GM12873 (cell line): ENCODE results near the gene ATP8B4.

Source experiments
- TF ChIP-seq, protein P1 (sequence below): IDR thresholded peaks from 2 replicates; pipeline ENCODE4 v1.5.1; 2012; ENCODE audit warnings: low read depth, mild to moderate bottlenecking, moderate library complexity, low read length, control low read depth; ENCODE audit not compliant: insufficient read depth; ENCODE audit errors: missing control alignments

ATP8B4 gene

DNA sequence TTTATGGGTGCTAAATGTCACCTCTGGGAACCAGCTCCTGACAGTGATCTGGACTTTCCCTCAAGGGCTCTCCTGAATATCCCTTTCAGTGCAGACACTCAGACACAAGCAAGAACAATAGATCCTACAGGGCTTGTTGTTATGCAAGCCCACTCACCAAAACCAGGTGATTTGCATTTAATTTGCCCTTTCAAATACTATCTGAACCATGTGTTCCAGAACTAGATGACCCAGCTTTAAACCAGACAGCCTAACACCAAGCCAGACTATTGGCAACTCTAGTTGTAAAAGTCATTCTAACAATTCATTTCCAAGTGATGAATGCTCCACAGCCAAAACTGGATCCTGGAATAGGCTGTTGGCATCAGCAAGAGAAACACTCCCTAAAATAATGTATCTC is 5.6 kb upstream of the ATP8B4 start:
- TF ChIP-seq, protein P1, sequence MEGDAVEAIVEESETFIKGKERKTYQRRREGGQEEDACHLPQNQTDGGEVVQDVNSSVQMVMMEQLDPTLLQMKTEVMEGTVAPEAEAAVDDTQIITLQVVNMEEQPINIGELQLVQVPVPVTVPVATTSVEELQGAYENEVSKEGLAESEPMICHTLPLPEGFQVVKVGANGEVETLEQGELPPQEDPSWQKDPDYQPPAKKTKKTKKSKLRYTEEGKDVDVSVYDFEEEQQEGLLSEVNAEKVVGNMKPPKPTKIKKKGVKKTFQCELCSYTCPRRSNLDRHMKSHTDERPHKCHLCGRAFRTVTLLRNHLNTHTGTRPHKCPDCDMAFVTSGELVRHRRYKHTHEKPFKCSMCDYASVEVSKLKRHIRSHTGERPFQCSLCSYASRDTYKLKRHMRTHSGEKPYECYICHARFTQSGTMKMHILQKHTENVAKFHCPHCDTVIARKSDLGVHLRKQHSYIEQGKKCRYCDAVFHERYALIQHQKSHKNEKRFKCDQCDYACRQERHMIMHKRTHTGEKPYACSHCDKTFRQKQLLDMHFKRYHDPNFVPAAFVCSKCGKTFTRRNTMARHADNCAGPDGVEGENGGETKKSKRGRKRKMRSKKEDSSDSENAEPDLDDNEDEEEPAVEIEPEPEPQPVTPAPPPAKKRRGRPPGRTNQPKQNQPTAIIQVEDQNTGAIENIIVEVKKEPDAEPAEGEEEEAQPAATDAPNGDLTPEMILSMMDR, result no peak

DNA sequence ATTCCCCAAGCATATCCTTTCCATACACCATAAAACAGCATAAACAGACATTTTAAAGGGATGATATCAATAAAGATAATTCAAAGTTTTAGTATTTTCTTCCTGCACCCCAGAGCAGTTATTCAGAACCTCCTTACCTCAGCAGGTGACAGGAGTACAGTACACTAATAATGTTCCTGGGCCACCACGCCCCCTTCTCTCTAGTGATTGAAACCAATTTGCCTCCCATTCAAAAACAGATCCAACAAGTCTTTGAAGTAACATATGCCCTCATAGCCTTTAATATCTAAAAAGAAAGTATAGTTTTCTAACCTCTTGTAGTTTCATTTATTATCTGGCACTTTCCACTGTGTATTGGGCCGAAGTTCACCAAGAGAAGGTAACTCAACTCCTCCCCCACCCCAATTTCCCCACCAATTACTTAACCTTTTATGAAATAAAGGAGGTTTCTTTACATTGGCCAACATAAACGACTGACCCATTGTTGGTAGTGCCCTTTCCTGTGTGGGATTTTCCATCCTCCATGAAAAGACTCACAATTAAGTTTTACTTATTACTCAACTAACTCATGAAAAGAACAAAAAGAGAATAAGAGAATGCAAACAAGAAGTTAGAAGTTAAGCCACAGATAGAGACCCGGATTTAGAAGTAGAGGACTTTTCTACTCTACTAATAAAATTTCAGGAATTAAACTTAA is 5.0 kb upstream of the ATP8B4 start:
- TF ChIP-seq, protein P1, result no peak

DNA sequence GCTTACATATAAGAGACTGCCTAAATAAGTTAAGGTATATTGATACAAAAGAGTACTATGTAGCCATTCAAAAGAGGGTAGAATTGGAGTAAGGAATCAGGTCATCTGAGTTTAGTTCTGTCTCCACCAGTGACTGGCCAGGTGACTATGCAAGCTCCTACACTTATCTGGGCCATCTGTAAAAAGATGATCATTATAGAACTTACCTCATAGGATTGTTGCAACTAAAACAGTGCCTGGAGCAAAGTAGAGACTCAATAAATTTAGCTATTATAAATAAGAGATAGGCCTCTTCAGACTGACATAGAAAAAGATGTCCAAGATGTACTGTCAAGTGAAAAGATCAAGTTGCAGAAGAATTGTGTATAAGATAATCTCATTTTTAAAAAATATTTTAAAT is 1.7 kb upstream of the ATP8B4 start:
- TF ChIP-seq, protein P1, result no peak

DNA sequence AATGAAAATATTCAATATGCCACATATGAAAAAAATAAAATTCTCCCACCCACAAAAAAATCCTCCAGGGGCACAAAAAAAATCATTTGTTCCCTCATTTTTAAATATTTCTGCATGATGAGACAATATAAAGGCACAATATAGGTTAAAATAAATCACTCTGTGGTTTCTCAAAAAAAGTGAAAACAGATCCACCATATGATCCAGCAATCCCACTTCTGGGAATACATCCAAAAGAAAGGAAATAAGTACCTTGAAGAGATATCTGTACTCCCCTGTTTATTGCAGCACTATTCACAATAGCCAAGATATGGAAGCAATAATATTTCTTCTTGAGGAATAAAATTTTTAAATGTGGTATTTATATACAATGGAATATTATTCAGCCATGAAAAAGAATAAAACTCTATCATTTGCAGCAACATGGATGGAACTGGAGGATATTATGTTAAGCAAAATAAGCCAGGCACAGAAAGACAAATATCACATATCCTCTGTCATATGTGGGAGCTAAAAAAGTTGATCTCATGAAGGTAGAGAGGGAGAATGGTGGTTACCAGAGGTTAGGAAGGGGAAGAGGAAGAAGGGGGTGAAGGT is 1.5 kb downstream of the ATP8B4 start:
- TF ChIP-seq, protein P1, result no peak

DNA sequence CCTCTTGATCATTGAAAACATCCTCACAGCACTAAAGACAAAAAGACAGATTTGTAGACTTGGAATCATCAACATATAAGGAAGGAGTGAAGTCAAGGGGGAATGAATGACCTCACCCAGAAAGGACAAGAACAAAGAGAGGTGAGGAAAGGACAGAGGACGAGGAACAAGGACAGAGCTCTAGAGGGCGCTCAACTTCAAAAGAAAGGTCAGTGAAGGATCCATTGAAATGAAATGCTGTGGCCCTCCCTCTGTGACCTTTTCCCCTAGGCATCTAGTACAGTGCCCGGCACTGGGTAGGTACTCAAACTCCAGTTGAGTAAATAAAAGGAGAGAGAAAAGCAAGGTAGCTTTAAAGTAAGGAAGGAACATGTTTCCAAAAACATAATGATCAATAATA is 2.6 kb downstream of the ATP8B4 start:
- TF ChIP-seq, protein P1, result peak; percentile 67

DNA sequence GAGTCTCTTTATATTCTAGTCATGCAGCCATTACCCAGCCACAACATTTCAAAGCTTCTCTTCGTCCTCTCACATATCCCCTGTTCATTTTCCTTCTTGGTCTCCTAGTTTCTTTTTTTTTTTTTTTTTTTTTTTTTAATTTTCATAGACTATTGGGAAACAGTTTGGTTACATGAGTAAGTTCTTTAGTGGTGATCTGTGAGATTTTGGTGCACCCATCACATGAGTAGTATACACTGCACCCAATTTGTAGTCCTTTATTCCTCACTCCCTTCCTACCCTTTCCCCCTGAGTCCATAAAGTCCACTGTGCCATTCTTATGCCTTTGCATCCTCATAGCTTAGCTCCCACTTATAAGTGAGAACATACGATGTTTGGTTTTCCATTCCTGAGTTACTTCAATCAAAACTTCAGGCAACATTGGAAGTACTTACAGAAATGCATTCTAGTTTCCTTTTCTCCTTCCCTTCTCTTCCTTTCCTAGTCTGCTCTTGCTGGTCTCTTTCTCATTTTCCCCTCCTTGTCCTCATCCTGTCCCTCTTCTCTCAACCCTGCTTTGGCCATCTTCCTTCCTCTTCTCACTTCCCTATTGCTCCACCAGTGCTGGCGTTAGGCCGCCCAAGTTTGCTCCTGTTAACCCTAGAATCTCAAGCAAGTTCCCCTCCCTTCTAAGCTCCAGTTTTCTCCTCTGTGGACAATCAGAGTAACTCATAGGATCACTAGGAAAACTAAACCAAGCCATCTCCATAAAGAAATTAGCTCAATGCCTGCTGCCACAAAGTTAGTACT is 4.8 kb downstream of the ATP8B4 start:
- TF ChIP-seq, protein P1, result no peak

DNA sequence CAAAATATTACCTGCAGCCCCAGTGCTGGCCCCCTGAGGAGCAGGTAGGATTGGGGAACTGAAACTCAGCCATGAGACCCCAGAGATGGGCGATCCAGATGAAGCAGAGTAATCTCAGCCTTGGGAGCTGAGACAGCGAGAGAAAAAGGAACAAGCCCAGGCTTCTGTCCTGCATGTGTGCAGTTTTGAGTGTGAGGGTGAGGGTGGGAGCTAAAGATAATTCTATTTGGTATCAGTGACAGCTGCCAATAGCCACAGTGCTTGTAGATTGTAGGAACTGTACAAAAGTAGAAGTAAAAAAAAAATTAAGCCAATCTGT is 5.9 kb downstream of the ATP8B4 start:
- TF ChIP-seq, protein P1, result no peak
